DMS79 treated with DMSO at 0.1 percent for 48 hours (cell line): Measurements from ENCODE around the gene CRIP2.

Experiments used
- DNase-seq: peaks from one replicate; lab custom pipeline; 2025; lab: John Stamatoyannopoulos, UW

CRIP2 gene

DNA sequence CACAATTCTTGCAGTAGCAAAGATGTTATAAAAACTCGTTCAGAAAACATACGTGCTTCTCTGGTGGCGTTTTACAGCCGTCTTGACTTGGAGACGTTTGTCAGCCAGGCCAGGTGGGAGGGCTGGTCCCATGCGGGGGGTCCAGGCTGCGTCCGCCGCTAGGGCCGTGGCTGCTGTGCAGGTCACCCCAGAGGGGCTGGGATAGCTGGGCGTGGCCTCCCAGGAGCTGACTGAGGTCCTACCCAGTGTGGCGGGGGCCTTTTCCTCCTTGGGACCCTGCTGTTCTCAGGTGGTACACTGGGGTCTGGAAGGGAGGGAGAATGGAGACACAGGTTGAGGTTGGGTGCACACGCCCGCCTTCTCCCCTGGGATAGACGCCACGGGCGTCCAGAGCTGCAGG lies 29.8 kb upstream of the CRIP2 start:
- DNase-seq, result no peak

DNA sequence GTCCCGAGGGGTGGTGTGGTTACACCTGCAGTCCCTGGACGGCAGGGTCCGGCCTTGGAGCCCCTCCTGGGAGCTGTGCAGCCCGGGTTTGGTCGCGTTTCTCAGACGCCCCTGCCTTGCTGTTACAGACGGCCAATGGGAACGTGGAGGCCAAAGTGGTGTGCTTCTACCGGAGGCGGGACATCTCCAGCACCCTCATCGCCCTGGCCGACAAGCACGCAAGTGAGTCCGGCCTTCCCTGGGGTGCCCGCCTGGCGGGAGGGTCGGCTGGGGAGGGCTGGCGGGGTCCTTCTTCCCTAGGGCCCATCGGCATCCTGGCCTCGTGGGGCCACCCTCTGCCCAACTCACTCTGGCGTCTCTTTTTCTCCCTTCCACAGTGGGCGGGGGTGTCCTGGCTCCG lies 29.3 kb upstream of the CRIP2 start:
- DNase-seq, result no peak

DNA sequence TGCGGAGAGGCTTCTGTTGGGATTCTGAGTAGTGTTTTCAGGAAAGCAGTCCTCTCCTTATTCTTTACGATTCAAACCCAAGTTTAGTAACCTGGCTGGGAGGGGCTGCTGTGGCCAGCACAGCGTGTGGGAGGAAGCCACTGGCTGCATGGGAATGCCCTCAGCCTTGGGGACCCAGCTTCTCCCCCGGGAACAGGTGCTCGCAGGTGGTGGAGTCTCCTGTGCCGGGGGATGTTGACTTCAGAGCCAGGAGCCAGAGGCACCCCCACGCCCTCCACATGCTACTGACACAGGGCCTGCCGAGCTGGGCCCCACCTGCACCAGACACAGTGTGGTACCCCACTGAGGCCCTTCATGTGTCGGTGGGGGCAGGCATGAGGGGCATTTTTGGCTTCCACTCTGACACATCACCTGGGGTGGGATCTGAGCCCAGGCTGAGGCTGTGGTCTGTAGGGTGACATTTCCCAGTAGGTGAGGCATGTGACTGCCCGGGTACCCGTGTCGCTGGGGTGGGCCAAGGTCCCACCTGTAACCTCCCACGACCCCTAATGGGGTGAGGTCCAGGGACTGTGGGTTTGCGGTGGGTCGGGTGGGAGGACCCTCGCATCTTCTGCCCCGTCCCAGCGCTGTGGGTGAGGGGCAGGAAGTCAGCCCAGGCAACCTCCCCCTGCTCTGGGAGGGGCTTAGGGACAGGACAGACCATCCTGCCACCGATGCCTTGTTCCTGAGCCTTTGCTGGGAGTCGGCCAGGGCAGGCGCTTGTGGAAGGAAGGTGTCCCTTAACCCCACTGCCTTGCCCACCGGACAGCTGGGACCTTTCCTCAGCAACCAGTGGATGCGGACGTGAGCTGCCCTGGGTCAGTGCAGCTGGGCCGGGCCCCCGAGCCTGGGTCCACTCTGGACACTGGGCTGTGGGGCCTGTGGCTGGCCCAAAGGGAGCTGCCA lies 28.4 kb upstream of the CRIP2 start:
- no peak for DNase-seq

DNA sequence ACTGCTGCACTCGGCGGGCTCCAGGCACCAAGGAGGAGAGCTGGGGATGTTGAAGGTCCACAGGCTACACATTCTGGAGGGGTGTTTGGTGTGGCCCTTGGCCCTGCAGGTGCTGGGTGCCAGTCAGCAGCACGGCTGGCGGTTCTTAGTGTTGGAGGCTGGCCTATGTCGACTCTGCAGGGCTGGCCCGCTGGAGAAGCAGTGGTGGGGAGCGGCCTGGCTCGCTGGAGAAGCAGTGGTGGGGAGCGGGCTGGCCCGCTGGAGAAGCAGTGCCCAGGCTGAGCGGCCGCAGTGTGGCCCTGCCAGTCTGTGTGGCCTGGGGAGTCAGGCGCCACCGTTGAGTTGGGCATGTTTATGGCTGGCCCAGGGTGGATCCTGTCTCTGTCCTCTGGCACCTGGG lies 27.6 kb upstream of the CRIP2 start:
- DNase-seq, result no peak

DNA sequence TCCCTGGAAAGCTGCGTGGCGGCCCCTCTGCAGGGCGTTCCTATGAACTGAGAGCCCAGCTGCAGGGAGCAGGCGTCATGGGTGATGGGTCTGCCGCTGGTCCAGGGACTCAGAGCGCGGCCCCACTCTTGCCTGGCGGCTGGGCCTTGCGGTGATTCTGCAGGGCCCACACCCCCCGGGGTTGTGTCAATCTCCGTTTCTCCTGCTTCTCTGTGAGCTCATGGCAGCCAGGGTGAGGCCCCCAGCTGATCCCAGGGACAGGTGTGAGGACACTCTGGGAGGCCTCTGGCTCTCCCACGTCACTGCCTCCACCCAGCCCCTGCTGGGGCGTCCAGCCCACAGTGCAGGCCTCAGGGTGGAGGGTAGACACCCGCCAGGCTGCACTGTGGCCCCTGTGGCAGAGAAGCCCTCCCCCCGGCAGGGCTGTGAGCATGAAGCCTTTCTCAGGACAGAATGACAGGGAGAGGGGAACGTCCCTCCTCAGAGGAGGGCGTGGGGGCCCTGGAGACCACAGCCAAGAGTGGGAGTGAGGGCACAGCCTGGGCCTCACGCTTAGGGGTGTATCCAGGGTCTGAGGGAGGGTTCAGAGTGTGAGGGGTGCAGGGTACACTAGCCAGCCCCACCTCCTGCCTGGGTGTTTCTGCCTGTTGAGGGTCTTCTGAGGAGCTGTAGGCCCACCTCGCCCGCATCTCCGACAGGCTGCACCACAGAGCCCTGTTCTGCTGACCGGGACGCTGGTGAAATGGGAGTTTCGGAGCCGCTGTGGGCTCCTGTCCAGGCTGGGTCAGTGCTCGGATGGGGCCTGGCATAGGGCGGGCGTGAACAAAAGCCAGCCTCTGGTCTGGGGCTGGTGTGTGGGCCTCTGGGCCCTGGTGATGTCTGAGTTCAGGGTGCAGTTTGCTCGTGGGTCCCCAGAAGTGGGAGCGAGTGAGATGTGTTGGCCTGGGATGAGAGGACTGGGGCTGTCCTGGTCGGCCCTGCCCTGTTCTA lies 26.7 kb upstream of the CRIP2 start:
- no peak for DNase-seq

DNA sequence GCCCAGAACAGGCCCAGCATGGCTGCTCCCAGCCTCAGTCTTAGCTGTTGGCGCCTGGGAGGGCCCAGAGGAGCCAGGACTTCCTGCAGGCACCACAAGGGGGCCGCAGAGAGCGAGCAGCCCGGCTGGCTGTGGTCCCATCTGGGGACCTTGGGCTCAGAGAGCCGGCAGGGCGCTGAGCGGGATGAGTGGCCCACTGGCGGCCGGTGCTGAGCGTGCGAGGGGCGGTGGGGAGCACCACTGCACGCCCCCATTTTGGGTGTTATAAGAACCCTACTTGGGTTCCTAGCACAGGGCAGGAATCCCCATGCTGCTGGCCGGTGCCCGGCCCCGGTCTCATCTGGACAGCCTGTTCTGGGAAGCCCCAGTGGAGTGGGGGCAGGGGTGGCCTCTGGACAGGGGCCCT lies 25.9 kb upstream of the CRIP2 start:
- DNase-seq, result peak; percentile 16

DNA sequence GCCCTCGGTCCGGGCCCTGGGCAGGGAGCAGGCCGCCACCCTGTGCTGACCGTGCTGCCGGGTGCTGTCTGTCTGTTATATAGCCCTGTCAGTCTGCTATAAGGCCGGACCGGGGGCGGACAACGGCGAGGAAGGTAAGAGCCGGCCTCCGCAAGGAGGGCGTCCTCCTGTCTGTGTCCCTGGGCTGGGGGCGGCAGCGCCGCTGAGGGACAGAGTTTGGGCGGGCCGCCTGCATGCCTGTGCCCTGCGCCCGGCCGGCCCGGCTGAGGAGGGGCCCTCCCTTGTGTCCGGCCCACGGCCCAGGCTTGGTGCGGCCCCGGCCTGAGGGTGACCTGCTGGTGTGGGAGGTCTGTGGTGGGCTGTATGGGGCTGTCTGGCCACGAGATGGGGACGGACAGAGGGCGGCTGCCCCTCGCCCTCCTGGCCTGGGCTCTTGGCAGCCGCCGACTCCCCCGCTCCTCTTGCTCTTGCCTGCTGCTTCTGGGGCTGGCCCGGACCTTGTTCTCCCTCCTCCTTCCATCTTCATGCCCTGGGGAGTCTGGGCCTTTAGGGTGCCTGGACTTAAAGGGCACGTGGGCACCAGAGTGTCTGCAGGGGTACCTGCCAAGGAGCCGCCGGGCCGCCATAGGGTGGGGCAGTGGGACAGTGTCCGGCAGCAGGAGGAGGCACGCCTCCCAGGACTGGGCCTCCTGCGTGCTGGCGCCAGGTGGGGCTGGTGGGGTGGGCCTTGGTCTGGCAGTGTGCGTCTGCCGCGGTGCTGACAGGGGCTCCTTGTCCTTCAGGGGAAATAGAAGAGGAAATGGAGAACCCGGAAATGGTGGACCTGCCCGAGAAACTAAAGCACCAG lies 25.1 kb upstream of the CRIP2 start:
- DNase-seq, result no peak

DNA sequence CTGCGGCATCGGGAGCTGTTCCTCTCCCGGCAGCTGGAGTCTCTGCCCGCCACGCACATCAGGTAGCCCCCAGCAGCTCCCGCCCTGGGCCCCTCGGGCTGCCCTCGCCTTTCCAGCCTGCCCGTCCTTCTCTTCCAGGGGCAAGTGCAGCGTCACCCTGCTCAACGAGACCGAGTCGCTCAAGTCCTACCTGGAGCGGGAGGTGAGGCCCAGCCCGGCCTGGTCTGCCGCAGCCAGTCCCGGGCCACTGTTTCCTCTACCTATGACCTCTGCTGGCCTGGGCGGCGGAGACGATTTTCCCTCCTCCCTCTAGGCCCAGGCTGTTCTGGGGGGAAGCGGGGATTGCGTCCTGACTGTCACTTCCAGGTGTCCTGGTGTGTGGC lies 24.5 kb upstream of the CRIP2 start:
- DNase-seq, result no peak

DNA sequence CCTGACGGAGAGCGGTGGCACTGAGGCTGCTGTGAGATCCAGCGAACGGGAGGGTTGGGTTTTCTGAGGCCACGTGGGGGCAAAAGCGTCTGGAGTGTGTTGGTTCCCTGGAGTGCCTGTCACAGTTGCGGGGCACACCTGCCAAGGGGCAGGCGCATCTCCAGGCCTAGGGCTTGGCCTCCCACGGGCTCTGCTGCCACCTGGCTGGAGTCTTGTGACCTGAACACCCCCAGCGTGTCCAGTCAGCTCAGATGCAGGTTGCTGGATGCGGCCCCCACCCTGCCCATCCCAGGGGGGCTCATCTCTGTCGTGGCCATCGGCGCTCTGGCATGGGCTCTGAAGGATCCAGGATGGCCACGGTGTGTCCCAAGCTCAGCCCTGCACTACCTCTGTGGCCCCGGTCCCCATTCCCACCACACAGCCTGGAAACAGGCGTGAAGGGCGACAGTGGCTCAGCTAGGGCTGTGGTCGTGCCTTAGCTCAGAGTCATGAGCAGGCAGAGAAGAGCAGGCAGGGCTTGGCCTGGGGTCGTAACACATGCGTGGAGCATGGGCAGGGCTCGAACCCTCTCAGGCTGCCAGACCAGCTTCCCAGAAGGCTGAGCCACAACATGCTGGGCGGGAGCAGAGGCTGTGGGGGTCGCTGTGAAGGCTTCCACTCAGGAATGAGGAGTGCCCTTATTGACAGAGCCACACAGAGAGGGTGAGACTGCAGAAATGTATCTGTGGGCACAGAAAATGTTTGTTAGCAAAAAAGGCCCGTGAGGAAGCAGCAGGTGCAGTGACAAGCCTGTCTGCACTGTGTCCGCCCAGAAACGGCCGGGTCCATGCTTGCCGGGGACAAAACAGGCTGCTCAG lies 23.5 kb upstream of the CRIP2 start:
- no peak for DNase-seq

DNA sequence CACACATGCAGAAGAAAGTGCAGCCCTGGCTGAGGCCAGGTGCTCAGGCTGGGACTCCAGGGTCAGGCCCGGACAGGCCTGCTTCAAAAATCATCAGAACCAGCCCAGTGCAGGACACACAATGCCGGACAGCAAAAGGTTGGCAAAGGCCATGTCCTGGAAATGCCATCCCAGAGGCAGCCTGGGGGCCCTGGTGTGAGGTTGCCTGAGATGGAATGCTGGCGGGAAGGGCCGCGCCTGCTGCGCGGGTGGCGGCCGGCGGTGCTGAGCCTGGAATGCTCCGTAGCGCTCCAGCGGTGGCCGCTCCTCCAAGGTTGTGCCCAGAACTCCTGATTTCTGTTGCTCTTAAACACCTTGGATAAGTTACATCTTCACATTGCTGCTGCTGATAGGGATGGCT lies 21.7 kb upstream of the CRIP2 start:
- no peak for DNase-seq

DNA sequence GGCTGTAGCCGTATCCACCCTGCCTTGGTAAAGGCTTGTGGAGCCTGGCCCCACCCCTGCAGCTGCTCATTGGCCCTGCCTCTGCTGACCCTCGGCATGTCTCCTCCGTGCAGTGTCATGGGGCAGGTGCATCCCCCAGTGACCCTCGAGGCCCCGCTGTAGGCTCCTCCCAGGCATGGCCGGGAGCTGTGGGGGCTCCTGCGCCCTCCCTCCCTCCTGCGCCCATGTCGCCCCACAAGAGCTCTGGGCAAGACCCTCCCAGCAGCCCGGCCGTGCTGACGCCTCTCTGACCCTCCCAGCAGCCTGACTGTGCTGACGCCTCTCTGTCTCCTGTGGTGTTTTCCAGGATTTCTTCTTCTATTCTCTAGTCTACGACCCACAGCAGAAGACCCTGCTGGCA lies 20.8 kb upstream of the CRIP2 start:
- no peak for DNase-seq

DNA sequence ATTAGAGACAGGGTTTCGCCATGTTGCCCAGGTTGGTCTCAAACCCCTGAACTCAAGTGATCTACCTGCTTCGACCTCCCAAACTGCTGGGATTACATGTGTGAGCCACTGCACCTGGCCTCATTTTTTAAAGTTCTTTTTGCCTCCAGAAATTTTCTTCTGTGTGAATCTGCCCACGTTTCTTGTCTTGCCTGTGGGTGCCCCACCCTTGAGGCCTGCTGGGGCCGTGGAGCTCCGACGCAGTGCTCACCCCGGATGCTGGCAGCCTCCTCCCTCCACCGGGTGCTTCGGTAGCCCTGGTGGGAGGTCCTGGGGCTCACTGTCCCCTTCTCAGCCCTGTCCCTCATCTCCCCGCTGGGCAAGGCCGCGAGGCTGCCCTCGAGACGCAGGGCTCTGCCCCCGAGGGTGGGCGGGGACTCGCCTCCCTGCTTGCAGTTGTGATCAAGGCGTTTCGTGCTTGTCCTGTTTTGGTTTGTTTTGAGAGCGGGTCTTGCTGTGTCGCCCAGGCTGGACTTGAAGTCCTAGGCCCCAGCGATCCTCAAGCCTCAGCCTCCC lies 19.5 kb upstream of the CRIP2 start:
- no peak for DNase-seq

DNA sequence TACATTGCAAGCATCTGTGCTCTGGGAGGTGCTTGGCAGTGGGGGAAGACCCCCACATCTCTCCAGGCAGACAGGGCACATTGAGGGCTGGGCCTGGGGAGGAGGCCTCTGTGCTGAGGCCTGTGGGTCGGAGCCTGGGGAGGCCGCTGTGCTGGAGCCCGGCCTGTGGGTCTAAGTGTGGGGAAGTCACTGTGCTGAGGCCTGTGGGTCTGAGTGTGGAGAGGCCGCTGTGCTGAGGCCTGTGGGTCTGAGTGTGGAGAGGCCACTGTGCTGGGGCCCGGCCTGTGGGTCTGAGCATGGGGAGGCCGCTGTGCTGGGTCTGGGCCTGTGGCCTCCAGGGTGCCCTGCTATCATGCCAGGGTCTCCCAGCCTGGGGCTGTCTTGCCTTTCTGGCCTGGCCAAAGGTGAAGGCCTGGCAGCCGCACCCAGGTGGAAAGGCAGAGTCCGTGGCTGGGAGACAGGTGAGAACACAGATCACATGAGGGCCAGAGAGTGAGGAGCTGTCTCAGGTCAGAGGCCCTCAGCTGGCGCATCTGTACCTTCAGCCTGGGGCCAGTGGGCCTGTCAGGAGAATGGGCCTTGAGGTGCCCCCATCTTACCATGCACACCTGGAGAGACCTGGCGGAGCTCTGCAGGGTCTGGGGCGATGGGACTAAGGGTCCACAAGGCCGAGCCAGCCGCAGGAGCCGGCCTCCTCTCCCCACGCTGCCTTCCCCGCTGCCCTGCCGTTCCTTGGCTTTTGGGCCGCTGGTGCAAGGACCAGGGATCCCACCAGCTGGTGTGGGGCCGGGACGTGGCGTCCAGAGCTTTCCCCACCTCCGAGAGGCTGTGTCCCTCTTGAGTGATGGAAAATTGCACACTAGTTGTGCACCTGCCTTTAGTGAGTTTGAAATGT lies 18.6 kb upstream of the CRIP2 start:
- DNase-seq, result no peak

DNA sequence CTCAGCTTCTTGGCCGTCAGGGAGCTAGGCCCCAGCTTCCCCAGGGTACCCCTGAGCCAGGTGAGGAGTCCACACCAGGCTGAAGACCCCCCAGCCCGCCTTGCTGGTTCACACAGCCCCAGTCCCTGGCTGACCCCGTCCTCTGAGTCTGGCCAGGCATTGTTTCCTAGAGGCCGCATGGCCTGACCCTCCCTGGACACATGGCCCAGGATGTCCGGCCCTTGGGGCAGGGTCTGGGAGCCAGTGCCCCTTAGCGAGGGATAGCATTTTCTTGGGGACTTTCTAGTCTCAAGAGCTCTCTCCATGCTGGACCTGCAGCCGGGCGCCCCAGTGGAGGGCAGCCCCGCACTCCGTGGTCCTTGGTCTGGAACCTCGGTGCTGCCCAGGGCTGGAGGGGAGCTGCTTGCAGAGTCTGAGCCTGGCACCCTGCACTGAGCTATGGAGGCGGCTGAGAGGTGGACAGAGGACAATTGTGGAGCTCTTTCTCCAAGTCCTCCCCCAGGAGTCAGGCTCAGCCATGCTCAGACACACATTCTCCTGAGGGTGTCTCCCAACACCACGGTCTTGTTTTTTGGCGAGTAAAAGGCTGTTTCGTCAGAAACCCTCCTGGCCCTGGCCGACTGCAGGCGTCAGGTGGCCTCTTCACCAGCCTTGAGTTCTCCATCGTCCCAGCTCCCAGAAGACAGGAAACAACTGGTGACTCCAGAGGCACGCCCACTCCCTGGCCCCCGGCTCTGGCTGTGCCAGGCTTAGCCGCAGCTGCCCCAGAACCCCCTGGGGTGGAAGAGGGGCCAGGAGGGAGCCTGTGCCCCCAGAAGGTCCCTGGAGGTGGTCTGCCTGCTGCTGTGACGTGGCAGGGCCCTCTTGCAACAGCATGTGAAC lies 17.6 kb upstream of the CRIP2 start:
- no peak for DNase-seq

DNA sequence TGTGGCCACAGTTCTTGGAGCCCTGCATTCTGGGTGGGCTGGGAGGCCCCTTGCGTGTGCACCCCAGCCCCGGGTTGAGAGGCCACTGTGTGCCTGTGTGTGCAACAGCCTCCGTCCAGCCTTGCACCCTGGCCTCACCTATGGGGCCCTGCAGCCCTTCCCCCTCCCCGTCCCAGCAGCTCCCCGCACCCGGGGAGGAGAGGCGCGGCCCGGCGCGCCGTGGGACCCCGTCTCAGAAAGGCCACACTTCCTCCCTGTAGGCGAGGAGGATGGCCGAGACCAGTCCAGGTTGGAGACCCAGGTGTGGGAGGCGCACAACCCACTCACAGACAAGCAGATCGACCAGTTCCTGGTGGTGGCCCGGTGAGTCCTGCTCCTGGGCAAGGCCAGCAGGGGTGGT lies 16.6 kb upstream of the CRIP2 start:
- DNase-seq, result no peak

DNA sequence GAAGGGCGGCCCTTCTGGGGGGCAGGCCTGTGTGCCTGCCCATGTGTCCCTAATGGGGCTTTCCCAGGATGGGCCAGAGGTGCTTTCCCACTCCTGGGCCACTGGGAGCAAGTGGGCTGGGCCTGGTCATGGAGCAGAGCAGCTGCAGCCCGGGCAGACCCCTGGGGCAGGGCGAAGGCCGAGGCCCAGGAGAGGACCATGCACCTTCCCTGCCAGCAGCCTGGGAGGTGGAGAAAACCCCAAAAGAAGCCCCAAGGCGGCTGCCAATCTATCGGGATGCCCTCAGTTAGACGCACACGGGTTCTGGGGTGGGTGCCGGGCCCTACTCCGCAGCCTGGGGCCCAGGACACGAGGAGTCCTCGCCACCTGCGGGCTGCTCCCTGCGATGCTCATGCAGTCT lies 16.1 kb upstream of the CRIP2 start:
- DNase-seq, result no peak

DNA sequence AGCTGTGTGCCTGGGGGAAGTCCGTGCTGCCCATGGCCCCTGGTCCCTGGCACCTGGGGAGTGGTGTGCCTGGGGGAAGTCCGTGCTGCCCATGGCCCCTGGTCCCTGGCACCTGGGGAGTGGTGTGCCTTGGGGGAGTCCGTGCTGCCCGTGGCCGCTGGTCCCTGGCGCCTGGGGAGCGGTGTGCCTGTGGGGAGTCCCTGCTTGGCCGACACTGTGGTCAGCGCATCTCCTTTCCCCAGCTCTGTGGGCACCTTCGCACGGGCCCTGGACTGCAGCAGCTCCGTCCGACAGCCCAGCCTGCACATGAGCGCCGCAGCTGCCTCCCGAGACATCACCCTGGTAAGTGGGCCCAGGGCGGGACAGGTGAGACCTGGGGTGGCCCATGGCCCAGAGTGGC lies 14.5 kb upstream of the CRIP2 start:
- DNase-seq, result no peak

DNA sequence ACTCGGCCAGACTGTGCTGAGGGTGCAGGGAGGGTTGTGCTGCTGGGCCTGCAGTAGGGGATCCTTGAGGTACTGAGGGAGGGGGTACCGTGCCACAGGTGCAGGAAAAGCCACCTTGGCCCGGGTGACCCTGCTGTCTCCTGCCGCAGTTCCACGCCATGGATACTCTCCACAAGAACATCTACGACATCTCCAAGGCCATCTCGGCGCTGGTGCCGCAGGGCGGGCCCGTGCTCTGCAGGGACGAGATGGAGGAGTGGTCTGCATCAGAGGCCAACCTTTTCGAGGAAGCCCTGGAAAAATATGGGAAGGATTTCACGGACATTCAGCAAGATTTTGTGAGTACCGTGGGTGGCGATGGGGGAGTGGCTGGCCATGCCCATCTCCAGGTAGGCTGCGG lies 14.0 kb upstream of the CRIP2 start:
- no peak for DNase-seq

DNA sequence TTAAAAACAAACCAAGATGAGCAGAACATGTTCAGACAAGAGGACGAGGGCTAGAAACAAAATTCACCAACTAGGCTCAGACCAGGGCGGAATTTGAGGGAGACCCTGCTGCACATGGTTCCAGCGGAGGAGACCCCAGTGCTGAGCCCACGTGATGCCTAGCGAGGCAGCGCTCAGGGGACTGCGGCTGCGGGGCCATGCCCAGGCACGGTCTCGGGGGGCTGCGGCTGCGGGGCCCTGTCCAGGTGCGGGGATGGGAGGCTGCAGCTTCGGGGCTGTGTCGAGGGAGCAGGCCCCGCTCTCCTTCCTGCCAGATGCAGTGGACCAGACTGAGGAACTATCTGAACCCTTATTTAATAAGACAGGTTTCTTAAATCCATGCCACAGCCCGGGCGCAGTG lies 12.7 kb upstream of the CRIP2 start:
- no peak for DNase-seq
